Lower leg skin (tissue), 3 donors: ENCODE results near the gene CAMTA1.

Experiments used
- CTCF ChIP-seq, 3 donors: fragments of 450-650 bp; IDR thresholded peaks; one replicate each; pipeline ENCODE4 v1.5.1; 2016; ENCODE audit warnings: antibody characterized with exemption in 3 of 3, mild to moderate bottlenecking in 3 of 3, moderate library complexity in 2 of 3
- POLR2A ChIP-seq, 2 donors: fragments of 450-650 bp; IDR thresholded peaks; one replicate each; pipeline ENCODE4 v1.6.1; 2016 to 2017; ENCODE audit warnings: antibody characterized with exemption in 2 of 2, mild to moderate bottlenecking in 1 of 2, moderate library complexity in 1 of 2

DNA sequence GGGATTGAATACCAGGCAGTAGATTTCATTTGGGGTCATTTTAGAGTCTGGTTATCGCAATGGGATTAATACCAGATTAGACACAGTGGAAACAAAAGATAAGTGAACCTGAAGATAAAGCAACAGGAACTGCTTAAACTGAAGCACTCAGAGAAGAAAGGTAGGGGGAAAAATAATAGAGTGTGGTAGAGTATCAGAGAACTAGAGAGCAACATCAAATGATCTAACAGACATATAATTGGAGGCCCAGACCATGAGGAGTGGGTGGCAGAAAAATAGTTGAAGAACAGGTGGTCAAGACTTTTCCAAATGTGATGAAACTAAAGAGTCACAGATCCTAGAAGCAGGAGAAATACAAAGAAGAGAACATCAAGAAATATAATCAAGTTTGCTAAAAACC is 484.3 kb downstream of the CAMTA1 start:
- TF ChIP-seq CTCF (IDR thresholded peaks at IDR 0.05) (no peak), POLR2A (IDR thresholded peaks at IDR 0.05) (no peak)
